HFF-Myc (cell line): ENCODE data around the gene RNF157.

Source experiments
- DNase-seq: peaks from one replicate; pipeline ENCODE4 v3.0.0-alpha.2; 2011; ENCODE audit warnings: low read depth; ENCODE audit errors: extremely low read depth
- H3K4me3 ChIP-seq: replicated peaks from 2 replicates; pipeline ENCODE4 v1.5.1; 2011; ENCODE audit warnings: low read depth, mild to moderate bottlenecking, control low read depth, low read length
- TF ChIP-seq, protein P1 (sequence below): IDR thresholded peaks from 2 replicates; pipeline ENCODE4 v1.5.1; 2012; ENCODE audit warnings: mild to moderate bottlenecking, low read depth, low read length, control low read depth; ENCODE audit errors: missing control alignments

Gene RNF157

DNA sequence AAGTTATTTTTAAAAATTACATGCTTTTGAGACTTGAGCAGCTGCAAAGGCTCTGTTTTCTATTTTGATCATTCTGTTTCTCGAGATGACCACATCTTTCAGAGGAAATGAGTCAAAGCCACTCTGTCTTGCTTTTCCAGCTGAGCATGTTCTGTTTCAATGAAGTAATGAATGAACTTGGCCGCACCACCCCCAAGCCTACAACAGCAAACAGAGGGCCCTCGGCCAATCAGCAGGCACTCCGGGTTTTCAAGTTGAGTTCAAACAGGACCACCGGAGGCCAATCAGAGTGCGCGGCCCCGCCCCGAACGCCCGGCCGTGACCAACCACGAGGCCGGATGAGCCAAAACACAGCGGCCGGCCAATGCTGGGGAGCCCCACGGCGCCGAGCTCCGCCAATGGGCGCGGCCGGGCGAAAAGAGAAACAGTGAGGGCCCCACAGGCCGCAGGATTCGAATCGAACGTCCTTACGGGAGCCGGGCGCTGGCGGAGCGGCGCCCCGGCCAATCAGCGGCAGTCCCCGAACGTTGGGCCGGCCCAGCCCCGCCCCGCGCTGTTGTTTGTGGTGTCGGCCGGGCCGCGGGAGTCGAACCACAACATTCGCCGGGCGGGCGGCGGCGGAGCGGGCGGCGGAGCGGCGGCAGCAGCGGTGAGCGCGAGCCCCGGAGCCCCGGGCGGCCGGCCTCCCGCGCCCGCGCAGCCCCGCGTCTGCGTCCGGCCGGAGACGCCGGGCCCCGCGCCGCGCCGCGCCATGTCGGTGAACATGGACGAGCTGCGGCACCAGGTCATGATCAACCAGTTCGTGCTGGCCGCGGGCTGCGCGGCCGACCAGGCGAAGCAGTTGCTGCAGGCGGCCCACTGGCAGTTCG, 24.7 kb upstream of the RNF157 start, which contains the start of gene UBALD2:
UBALD2 (plus strand) TSS at position 594 of the 869 bp plus-strand sequence; CDS start at position 752, 158 bp downstream.
- H3K4me3 ChIP-seq, result peak within 1 kb of the TSS; percentile 80
- peak; percentile 97 for DNase-seq
- TF ChIP-seq, protein P1, sequence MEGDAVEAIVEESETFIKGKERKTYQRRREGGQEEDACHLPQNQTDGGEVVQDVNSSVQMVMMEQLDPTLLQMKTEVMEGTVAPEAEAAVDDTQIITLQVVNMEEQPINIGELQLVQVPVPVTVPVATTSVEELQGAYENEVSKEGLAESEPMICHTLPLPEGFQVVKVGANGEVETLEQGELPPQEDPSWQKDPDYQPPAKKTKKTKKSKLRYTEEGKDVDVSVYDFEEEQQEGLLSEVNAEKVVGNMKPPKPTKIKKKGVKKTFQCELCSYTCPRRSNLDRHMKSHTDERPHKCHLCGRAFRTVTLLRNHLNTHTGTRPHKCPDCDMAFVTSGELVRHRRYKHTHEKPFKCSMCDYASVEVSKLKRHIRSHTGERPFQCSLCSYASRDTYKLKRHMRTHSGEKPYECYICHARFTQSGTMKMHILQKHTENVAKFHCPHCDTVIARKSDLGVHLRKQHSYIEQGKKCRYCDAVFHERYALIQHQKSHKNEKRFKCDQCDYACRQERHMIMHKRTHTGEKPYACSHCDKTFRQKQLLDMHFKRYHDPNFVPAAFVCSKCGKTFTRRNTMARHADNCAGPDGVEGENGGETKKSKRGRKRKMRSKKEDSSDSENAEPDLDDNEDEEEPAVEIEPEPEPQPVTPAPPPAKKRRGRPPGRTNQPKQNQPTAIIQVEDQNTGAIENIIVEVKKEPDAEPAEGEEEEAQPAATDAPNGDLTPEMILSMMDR, result no peak

DNA sequence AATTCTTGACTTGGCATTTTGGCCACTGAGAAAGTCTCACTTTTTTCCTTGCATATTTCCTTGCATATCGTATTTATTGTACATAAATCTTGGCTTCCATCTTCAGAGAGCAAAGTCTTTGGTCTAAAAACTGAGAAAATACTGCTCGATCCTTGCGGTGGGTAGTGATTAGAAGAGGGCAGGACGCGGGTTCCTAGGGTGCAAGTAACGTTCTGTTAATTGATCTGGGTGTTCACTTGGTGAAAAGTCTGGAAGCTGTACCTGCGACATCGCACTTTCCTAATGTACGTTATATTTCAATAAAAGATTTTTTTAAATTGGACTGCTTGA, 24.1 kb upstream of the RNF157 start:
- no peak overlapping the region; the same call in 1 of the 2 replicates for H3K4me3 ChIP-seq
- no peak for DNase-seq
- TF ChIP-seq, protein P1, result no peak

GRCh38 chr17:76263896-76264295, 23.6 kb upstream of the RNF157 start:
- no peak overlapping the region for H3K4me3 ChIP-seq
- no peak for DNase-seq
- TF ChIP-seq, protein P1, result no peak

GRCh38 chr17:76262732-76263344, 22.5 kb upstream of the RNF157 start:
- TF ChIP-seq, protein P1, result no peak
- no peak overlapping the region for H3K4me3 ChIP-seq

GRCh38 chr17:76261421-76262215, 21.3 kb upstream of the RNF157 start:
- H3K4me3 ChIP-seq, result no peak overlapping the region
- no peak for DNase-seq

More at GRCh38 chr17:76262732-76263344, 22.5 kb upstream of the RNF157 start:
- DNase-seq, result no peak

DNA sequence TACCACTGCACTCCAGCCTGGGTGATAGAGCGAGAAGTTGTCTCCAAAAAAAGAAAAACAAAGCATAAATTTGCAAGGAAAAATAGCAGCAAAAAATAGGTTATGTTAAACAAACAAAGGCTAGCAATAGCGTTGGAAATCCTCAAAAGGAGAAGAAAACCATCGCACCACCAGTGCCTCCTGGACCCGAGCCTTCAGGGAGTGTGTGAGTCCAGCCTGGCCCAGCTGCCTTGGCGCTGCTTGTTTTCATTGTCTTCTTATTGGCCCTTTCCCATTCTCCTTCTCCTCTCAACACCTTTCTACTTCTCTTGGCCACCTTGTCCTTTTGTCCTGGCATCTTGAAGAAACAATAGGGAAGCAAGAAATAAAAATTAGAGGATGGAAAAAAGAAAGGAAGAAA, 20.4 kb upstream of the RNF157 start:
- DNase-seq, result no peak
- TF ChIP-seq, protein P1, result no peak
- H3K4me3 ChIP-seq, result no peak overlapping the region

More at GRCh38 chr17:76261421-76262215, 21.3 kb upstream of the RNF157 start:
- TF ChIP-seq, protein P1, result no peak
